Measurements from ENCODE around the gene MAB21L4. TPM values are rescaled to one million over a fixed set of nuclear protein-coding genes. Genes with fewer than 3 reads are reported as not detected.

The MAB21L4 gene
- polyA plus RNA-seq, 1 donor from 2014 or later, result not detected

- no peaks in the 10 kb centered on the region for H3K36me3 Mint-ChIP-seq
- no peaks in the 10 kb centered on the region for H3K9me3 Mint-ChIP-seq
- no peaks in the 10 kb centered on the region for H3K4me1 Mint-ChIP-seq
- H3K27me3 Mint-ChIP-seq, result peaks cover 2% of the 10 kb centered on the region
- H3K27ac Mint-ChIP-seq, result no peak overlapping the region
- H3K4me3 Mint-ChIP-seq, result no peak overlapping the region
Measured at GRCh38 chr2:240873098-240873788, 22.7 kb downstream of the MAB21L4 start.

- no peak overlapping the region for H3K4me3 Mint-ChIP-seq
- H3K27me3 Mint-ChIP-seq, result peaks cover 2% of the 10 kb centered on the region
- no peak overlapping the region for H3K27ac Mint-ChIP-seq
Measured at GRCh38 chr2:240872317-240873097, 23.4 kb downstream of the MAB21L4 start.

GRCh38 chr2:240871071-240871958 is 24.6 kb downstream of the MAB21L4 start:
- no peak overlapping the region for H3K27ac Mint-ChIP-seq
- no peaks in the 10 kb centered on the region for H3K36me3 Mint-ChIP-seq
- peaks cover 2% of the 10 kb centered on the region for H3K27me3 Mint-ChIP-seq
- H3K9me3 Mint-ChIP-seq, result no peaks in the 10 kb centered on the region
- H3K4me1 Mint-ChIP-seq, result no peaks in the 10 kb centered on the region
- H3K4me3 Mint-ChIP-seq, result no peak overlapping the region

More at GRCh38 chr2:240872317-240873097, 23.4 kb downstream of the MAB21L4 start:
- Mint-ChIP-seq H3K36me3 (no peaks in the 10 kb centered on the region), H3K9me3 (no peaks in the 10 kb centered on the region), H3K4me1 (no peaks in the 10 kb centered on the region)

GRCh38 chr2:240869956-240870875 is 25.7 kb downstream of the MAB21L4 start:
- Mint-ChIP-seq H3K4me3 (no peak overlapping the region), H3K9me3 (no peaks in the 10 kb centered on the region), H3K27ac (no peak overlapping the region), H3K27me3 (peaks cover 2% of the 10 kb centered on the region), H3K36me3 (no peaks in the 10 kb centered on the region), H3K4me1 (no peaks in the 10 kb centered on the region)

DNA sequence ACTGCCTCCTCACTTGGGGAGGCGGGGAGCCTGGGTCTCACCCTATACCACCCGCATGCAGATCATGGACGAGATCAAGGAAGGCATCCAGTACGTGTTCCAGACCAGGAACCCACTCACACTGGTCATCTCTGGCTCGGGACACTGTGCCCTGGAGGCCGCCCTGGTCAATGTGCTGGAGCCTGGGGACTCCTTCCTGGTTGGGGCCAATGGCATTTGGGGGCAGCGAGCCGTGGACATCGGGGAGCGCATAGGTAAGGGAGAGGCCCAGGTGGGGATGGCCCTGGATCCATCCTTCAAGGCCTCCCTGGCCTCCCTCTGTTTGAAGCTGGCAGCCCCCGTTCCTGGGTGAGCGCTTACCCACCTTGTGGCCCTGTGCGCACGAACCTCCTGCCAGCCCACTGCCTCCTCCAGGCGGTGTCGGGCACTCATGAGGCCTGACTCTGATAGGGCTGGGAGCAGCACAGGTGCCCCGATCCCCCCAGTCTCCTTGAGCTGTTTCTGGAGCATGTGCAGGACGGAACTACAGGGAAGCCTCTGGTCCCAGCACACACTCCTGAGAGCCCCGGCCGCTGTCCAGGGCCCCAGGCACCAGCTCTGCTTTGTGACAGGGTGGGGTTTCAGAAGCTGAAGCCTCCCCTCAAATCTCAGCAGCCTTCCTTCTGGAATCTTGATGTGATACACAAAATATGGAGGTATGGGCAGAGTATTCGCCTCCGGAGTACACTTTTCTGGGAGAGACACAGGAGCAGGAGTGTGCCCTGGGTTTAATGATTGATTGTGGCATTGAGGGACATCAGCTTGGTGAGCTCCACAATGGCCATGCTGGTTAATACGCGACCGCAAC is 26.6 kb downstream of the MAB21L4 start:
- no peaks in the 10 kb centered on the region for H3K36me3 Mint-ChIP-seq
- no peak overlapping the region for H3K4me3 Mint-ChIP-seq
- peaks cover 2% of the 10 kb centered on the region for H3K27me3 Mint-ChIP-seq
- H3K27ac Mint-ChIP-seq, result no peak overlapping the region
- H3K9me3 Mint-ChIP-seq, result no peaks in the 10 kb centered on the region
- H3K4me1 Mint-ChIP-seq, result no peaks in the 10 kb centered on the region

DNA sequence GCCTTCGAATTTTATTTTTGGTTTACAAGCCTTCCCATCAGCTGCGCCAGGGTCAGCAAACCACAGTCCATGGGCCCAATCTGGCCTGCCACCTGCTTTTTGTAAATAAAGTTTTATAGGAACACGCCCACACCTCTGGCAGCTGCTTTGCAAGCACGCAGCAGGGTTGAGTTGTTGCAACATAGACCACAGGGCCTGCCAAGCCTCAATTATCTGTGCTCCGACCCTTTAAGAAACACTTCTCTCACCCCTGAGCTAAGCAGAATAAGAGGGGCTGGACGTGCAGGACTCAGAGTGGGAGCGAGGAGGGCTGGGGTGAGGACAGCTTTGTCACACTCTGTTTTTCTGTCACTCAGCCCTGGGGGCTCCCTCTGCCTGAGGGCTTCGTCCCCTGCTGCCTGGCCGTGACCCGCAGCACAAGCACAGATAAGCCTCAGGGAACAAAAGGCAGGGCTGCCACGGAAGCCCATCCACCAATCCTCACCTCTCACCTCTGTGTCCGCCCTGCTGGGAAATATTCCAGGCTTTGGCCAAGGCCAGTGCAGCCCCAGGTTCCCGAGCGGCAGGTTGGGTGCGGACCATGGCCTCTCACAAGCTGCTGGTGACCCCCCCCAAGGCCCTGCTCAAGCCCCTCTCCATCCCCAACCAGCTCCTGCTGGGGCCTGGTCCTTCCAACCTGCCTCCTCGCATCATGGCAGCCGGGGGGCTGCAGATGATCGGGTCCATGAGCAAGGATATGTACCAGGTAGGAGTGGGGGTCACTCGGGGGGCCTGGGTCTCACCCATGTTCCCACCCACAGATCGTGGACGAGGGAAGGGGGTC is 27.5 kb downstream of the MAB21L4 start, which contains the start of gene AGXT:
Gene AGXT (plus strand): TSS at position 539 of the 823 bp plus-strand sequence. CDS start 42 bp downstream, at position 581.
- no peak within 1 kb of the TSS for H3K27ac Mint-ChIP-seq
- H3K36me3 Mint-ChIP-seq, result no peaks in the 10 kb centered on the region
- H3K4me1 Mint-ChIP-seq, result no peaks in the 10 kb centered on the region
- peaks cover 2% of the 10 kb centered on the region for H3K27me3 Mint-ChIP-seq
- H3K4me3 Mint-ChIP-seq, result no peak within 1 kb of the TSS
- H3K9me3 Mint-ChIP-seq, result no peaks in the 10 kb centered on the region

DNA sequence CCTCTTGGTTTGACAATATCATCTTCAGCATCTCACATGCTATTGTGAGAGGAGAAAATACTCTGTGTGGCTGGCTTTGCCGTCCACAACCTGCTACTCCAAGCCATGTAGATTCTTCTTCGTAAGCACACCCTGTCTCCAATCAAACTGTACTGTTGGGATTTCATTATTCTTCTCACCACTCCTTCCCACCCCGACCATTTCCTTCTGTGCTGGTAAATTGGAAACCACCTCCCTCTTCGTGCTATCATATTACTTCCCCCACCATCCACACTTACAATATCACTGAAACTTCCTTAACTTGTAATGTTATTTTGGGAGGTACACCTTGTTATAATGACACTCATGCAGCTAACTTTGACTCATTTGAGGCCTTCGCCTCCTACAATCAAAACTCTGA is 30.6 kb downstream of the MAB21L4 start:
- Mint-ChIP-seq H3K4me1 (no peaks in the 10 kb centered on the region), H3K36me3 (no peaks in the 10 kb centered on the region), H3K27me3 (no peaks in the 10 kb centered on the region), H3K27ac (no peak overlapping the region), H3K4me3 (no peak overlapping the region), H3K9me3 (no peaks in the 10 kb centered on the region)

- Mint-ChIP-seq H3K27me3 (peaks cover under 1% of the 10 kb centered on the region), H3K36me3 (no peaks in the 10 kb centered on the region), H3K9me3 (no peaks in the 10 kb centered on the region), H3K4me3 (no peak overlapping the region), H3K4me1 (no peaks in the 10 kb centered on the region), H3K27ac (no peak overlapping the region)
Measured at GRCh38 chr2:240864475-240864874, 31.5 kb downstream of the MAB21L4 start.

GRCh38 chr2:240861547-240861946 is 34.4 kb downstream of the MAB21L4 start:
- H3K27ac Mint-ChIP-seq, result no peak overlapping the region
- no peaks in the 10 kb centered on the region for H3K36me3 Mint-ChIP-seq
- H3K4me1 Mint-ChIP-seq, result no peaks in the 10 kb centered on the region
- no peak overlapping the region for H3K4me3 Mint-ChIP-seq
- peaks cover 8% of the 10 kb centered on the region for H3K27me3 Mint-ChIP-seq
- H3K9me3 Mint-ChIP-seq, result no peaks in the 10 kb centered on the region

GRCh38 chr2:240858871-240859270 is 37.1 kb downstream of the MAB21L4 start:
- H3K4me1 Mint-ChIP-seq, result peaks cover 0 to 2% (median 0%) of the 10 kb centered on the region in 3 donors
- no peaks in the 10 kb centered on the region for H3K36me3 Mint-ChIP-seq
- H3K9me3 Mint-ChIP-seq, result peaks cover 0 to 5% (median 1%) of the 10 kb centered on the region in 3 donors
- H3K27me3 Mint-ChIP-seq, result peaks cover 8% of the 10 kb centered on the region
- H3K27ac Mint-ChIP-seq, result no peak overlapping the region
- H3K4me3 Mint-ChIP-seq, result no peak overlapping the region

- H3K36me3 Mint-ChIP-seq, result no peaks in the 10 kb centered on the region
- H3K4me3 Mint-ChIP-seq, result no peak overlapping the region
- peaks cover 0 to 5% (median 1%) of the 10 kb centered on the region in 3 donors for H3K9me3 Mint-ChIP-seq
- no peak overlapping the region for H3K27ac Mint-ChIP-seq
- H3K4me1 Mint-ChIP-seq, result peaks cover 0 to 2% (median 0%) of the 10 kb centered on the region in 3 donors
- peaks cover 8% of the 10 kb centered on the region for H3K27me3 Mint-ChIP-seq
Measured at GRCh38 chr2:240858321-240858720, 37.6 kb downstream of the MAB21L4 start.

DNA sequence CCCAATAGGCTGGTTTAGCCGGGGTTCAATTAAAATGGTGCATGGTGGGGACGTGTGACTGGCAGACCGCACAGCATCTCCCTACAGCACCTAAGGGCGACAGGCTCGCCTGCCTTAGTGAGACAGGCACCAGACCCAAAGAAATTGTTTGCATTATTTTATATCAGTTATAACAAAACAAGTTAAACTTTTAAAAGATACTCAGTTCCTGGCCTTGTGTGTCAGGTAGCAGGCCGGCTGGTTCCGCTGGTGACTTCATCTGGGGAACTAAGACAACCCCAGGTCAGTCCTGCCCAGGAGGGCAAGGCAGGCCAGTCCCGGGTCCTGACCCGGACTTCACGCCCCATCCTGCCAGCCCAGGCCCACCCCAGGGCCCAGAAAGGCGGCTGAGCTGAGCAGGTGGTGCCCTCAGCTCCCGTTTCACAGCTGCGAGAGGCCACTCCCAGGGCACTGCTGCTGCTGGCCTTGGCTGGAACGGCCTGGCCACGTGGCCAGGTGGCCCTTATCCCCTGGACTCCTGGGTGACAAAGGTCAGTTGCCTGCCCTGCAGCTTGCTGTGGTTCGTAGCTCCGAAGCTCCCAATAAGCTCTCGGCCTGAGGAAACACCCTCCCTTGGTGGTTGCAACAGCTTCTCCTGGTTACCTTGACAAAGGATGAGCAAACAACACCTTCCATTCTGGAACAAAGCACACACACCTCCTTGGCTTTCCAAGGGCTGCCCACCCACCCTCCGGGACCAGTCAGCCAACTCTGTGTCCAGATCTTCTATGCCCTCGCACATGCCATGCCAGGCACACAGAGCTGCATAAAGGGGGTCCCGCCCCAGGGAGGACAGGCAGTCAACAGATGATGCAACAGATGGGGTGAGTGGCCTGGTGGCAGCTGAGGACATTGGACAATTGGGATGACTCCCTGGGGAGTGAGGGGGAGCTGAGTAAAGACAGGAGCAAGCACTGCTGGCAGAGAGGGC is 38.6 kb downstream of the MAB21L4 start:
- Mint-ChIP-seq H3K27me3 (peaks cover 8% of the 10 kb centered on the region), H3K27ac (no peak overlapping the region)

More for the DNA sequence above, 38.6 kb downstream of the MAB21L4 start:
- Mint-ChIP-seq H3K9me3 (peaks cover 0 to 5% (median 1%) of the 10 kb centered on the region in 3 donors), H3K4me1 (peaks cover 0 to 2% (median 0%) of the 10 kb centered on the region in 3 donors), H3K36me3 (no peaks in the 10 kb centered on the region), H3K4me3 (no peak overlapping the region)
